ENCODE results near the gene RNASEL.

RNASEL gene

DNA sequence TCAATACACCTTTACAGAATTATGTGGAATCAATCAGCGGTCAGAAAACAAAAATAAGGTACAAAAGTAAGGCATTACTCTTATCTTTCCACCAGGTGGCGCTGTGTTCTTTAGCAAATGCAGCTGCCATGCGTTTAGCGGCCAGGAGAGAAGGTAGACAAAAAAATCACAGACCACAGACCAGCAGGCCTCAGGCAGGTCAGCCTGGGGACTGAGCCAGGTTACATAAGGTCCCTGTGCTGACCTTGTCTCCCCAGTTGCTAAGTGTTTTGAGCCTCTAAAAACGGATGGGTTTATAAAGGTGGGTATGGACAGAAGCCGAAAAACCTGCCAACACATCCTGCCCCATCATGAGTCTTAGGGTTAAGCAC, 12.3 kb upstream of the RNASEL start:
- DNase-seq (ENCODE audit: insufficient read length, low spot score) (peak; percentile 72), FAIRE-seq (no peak)

DNA sequence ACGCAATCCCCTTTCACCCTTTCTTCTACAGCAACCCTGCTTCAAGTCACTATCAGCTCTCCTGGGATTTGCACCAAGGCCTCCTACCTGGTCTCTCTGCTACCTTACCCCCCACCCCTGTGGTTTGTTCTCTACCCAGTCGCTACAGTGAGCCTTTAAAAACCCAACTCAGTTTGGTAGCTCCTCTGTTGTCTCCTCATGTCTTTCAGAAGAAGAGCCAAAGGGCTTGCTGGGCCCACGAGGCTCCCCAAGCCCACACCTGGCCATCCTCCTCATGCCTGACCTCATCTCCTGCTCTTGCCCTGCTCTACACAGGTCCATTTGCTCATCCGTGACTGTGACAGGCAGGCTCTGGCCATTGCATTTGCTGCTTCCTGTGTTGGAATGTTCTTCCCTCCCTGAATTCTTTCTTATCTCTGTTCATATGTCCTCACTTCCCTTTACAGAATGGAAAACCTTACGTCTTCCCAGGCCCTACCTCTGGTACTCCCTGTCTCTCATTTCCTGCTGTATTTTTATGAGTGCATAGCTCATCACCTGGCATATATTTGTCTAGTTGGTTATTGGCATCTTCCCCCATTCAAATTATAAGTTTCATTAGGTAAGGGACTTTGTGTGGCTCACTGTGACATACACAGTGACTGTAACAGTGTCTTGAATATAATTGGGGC, 11.8 kb upstream of the RNASEL start:
- no peak for DNase-seq (ENCODE audit: insufficient read length, low spot score)
- no peak for FAIRE-seq

DNA sequence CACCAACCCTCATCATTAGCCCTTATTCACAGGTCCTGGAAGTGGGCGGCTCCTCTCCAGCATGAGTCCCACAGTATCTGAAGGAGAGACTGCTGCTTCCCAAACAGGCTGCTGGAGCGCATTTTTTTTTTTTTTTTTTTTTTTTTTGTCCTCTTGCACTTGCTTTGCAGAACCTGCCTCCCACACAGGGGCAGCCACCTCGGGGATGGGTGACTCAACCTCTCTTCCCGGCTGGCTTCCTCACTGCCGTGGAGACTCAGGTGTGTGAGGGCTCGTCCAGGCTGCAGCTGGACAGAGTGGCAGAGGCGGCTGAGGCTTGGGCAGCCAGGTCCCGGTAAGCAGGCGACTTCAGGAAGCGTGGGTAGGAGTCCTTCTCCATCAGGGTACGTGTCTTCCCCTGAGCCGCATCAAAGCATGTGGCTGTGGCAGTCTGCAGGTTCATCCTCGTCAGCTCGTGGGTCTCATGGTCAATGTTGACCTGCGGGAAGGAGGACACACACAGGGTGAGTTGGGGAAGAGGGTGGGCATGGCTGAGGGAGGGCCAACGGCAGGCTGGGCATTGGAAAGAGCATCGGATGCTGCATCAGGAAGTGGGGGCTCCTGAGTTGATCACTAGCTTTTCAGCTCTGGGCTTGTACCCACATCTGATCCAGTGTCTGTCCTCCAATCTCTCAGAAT, 11.1 kb upstream of the RNASEL start:
- DNase-seq (ENCODE audit: insufficient read length, low spot score) (no peak), FAIRE-seq (no peak)

DNA sequence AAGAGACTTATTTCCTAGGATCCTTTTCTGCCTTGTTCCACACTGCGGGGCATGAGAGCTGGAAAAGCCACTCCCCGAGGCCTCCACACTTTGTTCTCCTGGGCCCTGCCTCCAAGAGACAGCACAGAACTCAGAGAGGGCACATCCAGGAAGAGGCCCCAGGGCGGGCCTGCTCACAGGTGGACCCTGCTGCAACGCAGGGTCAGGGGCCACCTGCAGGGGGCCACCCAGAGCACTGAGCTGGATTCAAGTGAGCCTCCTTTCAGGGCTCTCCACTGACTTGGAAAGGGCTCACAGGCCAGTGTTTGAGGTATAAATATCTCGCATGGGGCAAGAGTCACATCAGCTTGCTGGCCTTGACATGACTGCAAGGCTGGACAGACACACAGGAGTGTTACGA, 10.3 kb upstream of the RNASEL start:
- FAIRE-seq: no peak

DNA sequence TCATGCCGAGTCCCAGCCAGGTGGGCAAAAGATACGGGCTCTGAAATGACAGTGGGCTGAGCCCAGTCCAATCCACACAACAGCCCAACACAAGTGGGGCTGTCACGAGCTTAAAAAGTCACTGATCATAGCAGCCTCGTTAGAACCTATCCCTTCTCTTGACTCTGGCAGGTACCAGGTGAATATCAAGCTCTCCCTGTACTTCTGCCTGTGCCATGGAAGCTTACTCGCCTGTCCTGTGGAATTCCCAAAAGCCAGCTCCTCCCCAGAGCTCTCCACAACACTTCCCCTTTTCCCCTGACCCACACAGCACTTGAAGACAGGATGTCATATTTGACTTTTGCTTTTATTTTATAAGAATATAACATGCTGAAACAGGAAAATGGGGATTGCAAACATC, 9.2 kb upstream of the RNASEL start:
- FAIRE-seq (no peak), DNase-seq (ENCODE audit: insufficient read length, low spot score) (no peak)

More for the DNA sequence above, 10.3 kb upstream of the RNASEL start:
- DNase-seq (ENCODE audit: insufficient read length, low spot score): no peak

DNA sequence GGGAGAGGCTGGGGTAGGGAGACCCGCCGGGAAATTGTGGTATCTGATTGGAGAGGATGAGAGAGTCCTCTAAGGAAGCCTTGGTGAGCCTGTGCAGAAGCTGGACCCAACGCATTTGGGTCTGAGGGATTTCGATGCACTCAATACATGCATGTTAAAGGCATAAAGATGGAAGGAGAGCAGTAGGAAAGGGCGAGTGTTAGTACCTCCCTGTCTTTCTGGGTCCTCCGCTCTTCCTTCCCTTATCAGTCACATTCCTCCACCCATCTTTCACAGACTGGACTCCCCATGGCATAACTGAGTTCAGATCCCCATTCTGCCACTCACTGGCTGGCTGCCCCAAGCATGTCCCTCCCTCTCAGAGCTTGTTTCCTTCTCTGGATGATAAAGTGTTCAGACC, 7.9 kb upstream of the RNASEL start:
- DNase-seq (ENCODE audit: insufficient read length, low spot score) (no peak), FAIRE-seq (no peak)

DNA sequence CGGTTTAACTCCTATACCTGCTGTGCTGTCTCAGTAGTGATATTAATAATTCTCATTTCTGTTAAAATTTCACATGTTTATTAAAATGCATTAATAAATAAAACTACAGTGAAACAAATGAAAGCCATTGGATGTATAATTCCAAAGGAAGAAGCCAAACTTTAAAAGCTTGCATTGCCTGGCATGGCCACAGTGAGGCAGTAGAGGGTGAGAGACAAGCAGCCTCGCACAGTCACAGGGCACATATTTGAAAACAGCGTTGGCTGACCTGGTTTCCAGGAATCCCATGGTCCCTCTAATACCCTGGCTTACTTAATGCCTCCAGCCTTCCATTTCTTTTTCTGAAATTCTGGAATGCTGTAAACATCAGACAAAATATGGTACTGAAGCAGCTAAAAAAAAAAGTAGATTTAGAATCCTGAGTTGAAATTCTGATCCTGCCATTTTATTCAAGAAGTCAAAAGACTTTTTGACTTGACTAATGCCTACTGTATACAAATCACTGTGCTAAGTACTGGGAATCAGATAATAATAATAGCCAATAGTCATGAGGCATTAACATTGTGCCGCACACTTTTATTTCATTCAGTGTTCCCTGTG, 6.7 kb upstream of the RNASEL start:
- DNase-seq (ENCODE audit: insufficient read length, low spot score) (peak; percentile 66), FAIRE-seq (peak; percentile 46)

DNA sequence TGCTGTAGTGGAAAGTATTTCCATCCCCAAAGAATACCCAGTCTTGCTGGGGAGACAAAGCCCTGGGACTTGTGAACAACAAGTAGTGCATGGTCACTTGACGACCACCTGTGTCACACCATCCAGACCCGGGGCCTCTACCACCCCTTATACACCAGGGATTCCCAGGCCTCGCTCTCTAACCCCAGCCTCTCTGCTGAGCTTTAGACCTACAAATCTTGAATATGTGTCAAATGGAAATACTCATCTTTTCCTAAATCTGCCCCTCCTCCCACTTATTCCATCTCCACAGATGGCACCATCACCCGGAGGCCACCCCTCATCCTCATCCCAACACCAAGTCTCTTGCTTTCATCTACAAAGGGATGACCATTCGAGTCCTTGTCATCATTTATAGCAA, 875 bp upstream of the RNASEL start:
- no peak for FAIRE-seq
- DNase-seq (ENCODE audit: insufficient read length, low spot score): no peak

DNA sequence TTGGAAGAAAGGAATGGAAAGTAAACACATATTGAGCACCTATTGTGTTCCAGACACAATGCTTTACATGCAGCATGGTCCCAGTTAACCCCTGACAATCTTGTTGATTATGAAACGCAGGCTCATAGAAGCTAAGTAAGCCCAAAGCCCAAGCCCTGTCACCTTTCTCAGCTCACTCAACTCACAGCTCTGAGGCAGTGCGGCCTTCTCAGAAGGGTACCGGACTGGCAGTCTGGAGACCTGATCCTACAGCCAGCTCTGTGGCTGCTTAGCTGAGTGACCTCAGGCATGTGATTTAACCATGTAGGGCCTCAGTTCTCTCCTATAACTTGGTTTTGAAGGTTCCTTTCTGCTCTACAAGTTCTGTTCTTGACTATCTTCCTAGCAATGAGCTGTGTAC, 464 bp upstream of the RNASEL start:
- DNase-seq (ENCODE audit: insufficient read length, low spot score): no peak
- no peak for FAIRE-seq

DNA sequence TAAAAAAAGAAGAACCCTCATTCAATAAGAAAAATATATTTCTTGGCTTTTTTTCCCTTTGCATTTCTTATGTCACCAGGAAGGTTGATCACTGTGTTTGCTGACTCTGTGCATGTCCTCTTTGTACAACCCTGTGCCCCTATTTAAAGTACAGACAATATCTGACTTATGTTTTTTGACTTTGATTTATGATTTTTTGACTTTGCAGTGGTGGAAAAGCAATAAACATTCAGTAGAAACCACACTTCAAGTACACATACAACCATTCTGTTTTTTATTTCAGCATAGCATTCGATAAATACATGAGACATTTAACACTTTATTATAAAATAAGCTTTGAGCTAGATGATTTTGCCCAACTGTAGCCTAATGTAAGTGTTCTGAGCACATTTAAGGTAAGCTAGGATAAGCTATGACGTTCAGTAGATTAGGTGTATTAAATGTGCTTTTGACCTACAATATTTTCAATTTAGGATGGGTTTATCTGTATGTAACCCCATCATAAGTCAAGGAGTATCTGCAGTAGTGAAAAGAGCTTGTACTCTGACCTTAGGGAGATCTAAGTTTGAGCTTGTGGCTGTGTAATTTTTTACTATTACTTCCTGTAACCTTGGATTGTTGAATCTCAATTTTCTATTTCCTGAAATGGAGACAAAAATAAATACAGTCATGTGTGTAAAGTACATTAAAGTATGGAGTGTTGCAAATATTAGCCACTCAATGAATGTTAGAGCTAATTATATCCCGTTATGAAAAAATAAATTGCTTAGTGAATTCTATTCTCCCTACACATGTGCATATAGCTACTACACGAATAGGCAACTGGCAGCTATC, 1.2 kb downstream of the RNASEL start:
- FAIRE-seq: no peak

DNA sequence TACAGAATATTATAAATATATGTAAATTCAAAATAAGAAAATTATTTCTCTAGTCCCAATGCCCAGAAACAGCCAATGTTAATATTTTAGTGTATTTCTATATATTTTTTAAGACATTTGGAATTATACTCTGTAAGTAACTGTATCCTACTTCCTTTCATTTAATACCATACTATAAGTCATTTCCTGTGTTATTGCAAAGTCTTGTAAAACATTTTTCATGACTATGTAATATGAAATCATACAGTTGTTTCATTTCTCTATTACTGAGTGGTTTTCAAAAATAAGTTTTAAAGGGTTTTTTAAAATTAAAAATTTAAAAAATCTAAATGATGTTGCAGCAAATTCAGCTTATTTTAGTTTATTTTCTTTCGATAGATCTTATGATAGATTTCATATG, 2.0 kb downstream of the RNASEL start:
- FAIRE-seq (no peak), DNase-seq (ENCODE audit: insufficient read length, low spot score) (no peak)

More for the DNA sequence above, 1.2 kb downstream of the RNASEL start:
- no peak for DNase-seq (ENCODE audit: insufficient read length, low spot score)

DNA sequence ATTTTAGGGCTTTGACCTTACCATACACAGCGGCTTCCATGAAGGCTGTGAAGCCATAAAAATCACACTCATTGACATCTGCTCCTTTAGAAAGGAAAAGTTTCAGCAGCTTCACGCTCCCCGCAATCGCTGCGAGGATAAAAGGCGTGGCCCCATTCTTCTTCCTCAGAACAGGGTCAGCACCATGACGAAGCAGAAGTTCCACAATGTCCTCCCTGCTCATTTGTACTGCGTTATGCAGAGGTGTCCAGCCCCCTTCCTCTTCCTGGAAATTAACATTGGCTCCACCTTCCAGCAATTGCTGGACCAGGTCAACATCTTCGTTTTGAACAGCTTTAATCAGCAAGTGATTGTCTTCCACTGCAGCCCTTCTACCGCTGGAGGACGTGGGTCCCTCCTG, 2.7 kb downstream of the RNASEL start:
- FAIRE-seq (no peak), DNase-seq (ENCODE audit: insufficient read length, low spot score) (no peak)

DNA sequence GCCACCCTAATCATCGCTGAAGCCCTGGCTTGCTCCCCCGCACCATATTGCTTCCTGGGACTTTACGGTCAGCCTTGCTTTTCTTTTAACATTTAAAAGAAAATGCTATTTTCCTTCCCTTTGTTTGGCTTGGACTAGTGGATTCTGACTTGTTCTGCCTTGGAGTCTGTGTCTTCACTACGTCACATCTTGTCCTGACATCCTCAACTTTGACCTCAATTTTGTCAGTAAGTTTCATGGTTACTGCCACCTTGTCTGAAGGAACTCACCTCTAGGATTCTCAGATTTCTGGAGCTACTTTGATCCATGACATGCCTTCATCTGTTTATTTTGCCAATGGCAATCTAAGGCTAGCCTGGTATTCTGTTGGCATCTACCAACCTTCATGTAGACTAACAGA, 4.3 kb downstream of the RNASEL start:
- DNase-seq (ENCODE audit: insufficient read length, low spot score): no peak
- no peak for FAIRE-seq

DNA sequence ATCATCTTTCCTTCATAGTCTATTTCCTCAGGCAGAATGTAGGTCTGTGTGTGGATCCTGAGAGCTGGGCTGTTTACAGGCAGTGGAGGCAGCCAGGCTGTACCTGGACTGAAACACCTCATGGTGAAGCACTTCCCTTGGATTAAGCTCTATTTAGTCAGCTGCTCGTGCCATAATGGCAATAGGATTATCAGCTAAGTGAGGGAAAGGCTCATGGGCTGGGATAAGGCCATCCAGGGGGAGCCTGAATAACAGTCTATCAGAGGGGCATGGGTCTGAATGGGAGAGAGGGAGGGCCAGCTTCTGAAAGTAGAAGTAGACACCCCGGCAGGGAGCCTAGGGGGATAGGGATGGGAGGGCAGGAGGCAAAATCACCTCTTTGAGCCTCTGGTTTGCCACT, 8.3 kb downstream of the RNASEL start:
- FAIRE-seq (no peak), DNase-seq (ENCODE audit: insufficient read length, low spot score) (no peak)

DNA sequence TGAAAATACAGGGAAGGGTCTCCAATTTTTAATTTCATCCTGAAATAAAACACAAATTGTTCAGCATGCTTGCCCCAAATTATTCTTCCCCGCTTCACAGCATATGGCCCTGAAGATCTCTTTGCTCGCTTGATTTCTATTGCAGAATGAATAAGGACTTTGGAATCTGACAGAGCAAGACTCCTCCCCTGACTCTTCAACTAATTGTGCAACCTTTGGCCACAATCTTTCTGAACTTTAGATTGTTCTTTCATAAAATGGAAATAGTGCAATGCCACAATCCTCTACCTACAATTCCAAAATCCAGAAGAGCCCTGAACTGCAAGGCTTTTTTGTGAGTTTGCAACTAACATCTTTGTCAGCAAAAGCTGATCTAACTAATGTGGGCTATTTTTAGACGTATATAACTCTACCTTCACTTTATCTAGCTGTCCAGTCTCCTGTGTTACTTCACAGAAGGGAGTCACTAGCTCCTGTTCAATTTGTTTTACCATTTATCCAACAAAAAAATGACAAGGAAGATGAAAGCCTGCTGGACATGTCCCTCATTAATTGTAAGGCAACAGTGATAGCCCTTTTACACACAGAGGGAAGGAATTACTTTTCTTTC, 13.4 kb downstream of the RNASEL start:
- FAIRE-seq: no peak
- peak; percentile 19 for DNase-seq (ENCODE audit: insufficient read length, low spot score)

DNA sequence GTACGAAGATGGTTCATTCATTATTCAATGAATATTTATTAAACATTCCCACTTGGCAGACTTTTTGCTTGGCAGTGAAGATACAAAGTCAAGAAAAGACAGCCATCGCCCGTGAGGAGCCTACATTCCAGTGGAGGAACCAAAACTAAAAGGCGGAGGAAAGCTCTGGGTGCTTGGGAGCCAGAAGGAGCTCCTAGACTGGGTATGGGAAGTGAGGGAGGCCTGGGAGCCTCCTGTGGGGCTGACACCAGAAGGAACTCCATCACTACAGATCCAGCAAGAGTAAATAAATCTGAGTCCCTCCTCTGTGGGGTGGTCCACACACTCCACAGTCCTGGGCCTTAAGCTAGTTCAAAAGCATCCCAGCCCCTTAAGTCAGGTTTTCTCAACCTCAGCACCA, 14.9 kb downstream of the RNASEL start:
- DNase-seq (ENCODE audit: insufficient read length, low spot score) (no peak), FAIRE-seq (no peak)

DNA sequence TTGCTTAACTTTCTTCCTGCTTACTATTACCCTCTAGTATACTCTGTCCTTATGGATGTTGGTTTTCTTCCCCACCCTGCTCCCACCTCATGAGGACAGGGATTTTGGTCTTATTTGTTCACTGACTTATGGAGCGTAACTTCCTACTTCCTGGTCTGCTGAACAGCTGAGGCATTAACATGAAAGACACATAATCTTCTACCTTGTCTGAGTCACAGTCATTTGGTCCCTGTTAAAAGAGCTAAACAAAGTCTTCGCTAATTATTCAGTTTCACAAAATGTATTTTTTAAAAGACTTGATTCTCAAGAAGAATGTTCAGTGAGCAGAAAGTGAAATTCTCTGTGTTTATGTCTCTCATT, 18.5 kb downstream of the RNASEL start:
- FAIRE-seq (no peak), DNase-seq (ENCODE audit: insufficient read length, low spot score) (no peak)

DNA sequence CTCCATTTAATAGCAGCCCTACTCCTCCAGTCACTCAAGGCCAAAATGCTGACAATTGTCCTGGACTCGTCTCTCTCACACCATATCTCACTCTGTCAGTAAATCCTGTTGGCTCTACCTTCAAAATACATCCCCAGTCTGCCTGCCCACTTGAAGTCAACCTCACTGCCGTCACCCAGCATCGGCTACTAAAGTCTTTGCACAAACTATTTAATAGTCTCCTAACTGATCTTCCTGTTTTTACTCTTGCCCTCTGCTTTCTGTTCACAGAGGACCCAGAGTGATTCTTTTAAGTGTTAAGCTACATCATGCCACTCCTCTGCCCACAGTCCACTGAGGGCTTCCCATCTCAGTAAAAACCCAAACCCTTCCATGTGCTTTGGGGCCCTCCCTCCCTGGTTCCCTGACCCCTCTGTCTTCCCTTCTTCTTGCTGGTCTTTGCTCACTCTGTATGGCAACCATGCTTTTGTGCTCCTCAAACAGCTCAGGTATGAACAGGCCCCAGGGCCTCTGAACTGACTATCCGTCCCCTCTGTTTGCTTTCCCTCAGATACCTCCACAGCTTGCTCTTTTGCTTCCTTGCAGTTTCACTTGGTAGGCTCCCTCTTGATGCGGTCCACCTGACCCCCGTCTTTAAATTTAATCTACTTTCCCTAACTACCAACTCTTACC, 19.0 kb downstream of the RNASEL start:
- FAIRE-seq (no peak), DNase-seq (ENCODE audit: insufficient read length, low spot score) (no peak)

DNA sequence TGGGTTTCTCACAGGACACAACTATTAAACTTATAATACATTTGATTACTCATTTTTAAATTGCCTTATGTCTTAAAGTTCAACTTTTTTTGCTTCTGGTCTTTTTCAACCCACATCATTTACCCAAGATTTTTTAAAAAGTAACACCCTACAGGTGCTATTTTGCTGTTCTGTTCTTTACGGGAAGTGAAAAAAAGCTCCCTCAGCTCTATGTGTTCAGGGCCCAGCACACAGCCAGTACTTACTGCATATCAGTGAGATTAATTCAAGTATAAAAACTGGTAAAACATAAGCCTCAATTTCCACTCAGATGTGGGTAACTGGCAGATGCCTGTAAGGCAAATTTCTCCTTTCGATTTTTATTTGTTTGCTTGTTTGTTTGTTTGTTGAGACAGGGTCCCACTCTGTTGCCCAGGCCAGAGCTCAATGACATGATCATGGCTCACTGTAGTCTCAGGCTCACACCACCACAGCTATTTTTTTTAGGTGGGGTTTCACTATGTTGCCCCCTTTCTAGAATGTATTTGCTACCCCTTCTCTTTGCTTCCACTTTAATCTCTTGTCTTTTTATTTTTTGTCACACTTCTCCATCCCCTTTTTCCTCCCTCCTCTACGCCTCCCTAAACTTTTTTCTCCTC, 20.3 kb downstream of the RNASEL start:
- DNase-seq (ENCODE audit: insufficient read length, low spot score): no peak
- no peak for FAIRE-seq

DNA sequence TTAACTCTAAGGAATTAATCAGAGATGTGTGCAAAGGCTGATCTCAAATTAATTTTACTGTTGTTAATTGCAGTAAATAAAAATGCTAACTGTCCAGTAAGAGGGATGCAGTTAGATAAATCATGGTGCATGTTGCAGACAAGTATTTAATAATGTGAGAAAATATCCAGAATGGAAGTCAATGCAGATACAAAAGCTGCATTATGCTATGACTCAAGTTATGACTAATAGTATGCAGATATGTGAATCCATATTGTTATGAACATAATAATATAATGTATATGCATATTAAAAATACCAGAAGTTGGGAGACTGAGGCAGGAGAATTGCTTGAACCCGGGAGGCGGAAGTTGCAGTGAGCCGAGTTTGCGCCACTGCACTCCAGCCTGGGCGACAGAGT, 21.4 kb downstream of the RNASEL start:
- no peak for FAIRE-seq
- no peak for DNase-seq (ENCODE audit: insufficient read length, low spot score)

Data from HTR-8/SVneo (cell line).